ENCODE results near the gene HSFX4.
"Not testable (repeated sequence)": the region's sequence is repeated elsewhere in the genome, so short reads cannot be mapped to it uniquely, and the experiment has no call there.

HSFX4 gene

GRCh38 chrX:149937871-149938426 is 8.6 kb downstream of the HSFX4 start:
- peak overlapping the region; percentile 72 for H3K4me3 ChIP-seq (ENCODE audit: low read depth, low read length)

DNA sequence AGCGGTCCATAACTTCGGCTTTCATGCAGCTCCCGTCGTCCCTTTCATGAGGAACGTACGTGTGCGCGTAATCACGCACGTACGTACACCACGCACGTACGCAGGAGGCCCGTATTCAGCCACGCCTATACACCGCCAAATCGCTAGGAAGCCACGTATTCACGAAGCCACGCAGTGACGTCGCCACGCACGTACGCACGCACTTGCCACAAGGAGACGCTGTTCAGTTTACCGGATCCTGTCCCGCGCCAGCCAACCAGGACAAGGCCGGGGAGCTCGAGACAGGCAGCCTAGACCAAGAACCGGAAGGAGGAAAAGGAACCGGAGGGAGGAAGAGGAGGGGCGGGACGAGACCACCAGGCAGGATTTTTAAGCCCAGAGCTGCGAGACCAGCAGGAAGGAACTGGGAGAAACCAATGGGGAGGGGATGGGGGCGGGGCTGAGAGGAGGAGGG is 9.1 kb downstream of the HSFX4 start, which contains the start of gene EOLA2:
EOLA2 (minus strand) TSS at position 65 of the 454 bp plus-strand sequence. CDS start 4,617 bp downstream, outside the sequence.
- peak within 1 kb of the TSS; percentile 72 for H3K4me3 ChIP-seq (ENCODE audit: low read depth, low read length)

- H3K4me3 ChIP-seq (ENCODE audit: low read depth, low read length) = no peak overlapping the region
These were observed 9.7 kb downstream of the HSFX4 start for GRCh38 chrX:149938881-149939654.

GRCh38 chrX:149939655-149939904 is 10.2 kb downstream of the HSFX4 start:
- peak overlapping the region; percentile 43 for H3K4me3 ChIP-seq (ENCODE audit: low read depth, low read length)

DNA sequence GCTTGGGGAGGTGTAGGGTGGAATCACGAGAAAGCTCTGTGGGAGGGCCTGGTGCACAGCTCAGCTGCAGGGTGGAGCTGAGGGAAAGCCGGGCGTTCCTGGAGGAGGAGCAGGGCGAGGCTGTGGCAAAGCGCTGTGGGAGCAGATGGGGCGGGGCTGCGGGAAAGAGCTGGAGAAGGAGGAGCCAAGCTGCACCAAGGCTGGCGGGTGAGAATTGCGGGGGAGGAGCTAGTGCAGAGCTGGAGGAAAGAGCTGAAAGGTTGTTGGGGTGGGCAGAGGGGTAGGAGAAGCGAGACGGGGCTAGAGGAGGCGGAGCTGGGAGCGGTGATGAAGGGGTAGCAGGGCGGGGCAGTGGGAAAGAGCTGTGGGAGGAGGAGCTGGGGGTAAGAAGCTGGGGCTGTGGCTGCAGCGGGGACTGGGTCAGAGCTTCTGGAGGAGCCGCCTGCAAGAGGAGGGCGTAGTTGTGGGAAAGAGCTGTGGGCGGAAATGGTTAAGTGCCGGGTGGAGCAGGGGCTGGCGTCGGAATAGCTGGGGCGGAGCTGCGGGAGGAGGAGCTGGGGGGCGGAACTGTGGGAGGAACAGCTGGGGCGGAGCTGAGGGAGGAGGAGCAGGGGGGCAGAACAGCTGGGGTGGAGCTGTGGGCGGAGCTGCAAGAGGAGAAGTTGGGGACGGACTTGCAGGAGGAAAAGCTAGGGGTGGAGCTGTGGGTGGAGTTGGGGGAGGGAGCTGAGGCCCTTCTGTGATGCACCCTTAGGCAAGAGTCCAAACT is 10.7 kb downstream of the HSFX4 start:
- peak overlapping the region; percentile 43 for H3K4me3 ChIP-seq (ENCODE audit: low read depth, low read length)

- H3K4me3 ChIP-seq (ENCODE audit: low read depth, low read length) = not testable (repeated sequence)
These were observed 11.3 kb downstream of the HSFX4 start for GRCh38 chrX:149940674-149941024.

DNA sequence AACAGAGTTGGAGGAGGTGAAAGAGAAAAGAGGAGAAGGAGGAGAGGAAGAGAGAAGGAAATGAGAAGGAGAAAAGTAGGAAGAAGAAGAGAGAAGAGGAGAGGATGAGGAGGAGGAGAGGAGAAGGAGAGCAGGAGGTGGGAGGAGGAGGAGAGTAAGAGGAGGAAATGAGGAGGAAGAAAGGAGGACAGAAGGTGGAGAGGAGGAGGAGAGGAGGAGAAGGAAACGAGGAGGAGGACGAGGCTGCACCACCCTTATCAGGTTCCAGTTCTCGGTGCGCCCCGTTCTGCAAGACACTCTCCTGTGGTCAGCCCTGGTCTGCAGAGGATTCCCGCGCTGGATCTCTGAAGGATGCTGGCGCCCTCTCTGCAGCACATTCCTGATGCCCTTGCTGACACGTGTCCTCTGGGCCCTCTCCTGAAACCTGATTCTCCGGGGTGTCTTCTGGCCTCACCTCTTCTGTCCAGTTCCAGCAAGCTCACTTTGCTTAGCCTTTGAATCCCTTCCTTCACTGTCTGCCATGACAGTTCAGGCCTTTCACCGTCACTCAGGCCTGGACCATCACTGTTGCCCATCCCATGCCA is 15.8 kb downstream of the HSFX4 start:
- not testable (repeated sequence) for H3K4me3 ChIP-seq (ENCODE audit: low read depth, low read length)

DNA sequence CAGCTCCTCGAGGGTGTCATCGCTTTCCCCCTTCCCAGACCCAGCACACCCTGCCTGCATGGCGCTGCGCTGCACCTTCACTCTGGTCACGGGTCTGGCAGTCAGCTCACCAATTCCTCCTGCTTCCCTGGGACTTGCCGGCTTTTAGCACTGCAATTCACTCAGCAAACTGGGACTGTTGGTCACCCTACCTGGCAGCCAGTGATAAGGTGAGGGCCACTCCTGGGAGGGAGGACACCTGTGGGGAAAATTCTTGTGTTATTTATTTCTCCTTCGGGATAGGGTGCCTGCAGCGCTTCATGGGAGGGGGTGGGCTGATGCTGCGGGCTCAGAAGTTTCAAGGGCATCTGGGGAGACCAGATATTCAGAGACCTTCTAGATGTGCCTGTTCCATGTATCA is 16.4 kb downstream of the HSFX4 start:
- H3K4me3 ChIP-seq (ENCODE audit: low read depth, low read length) = not testable (repeated sequence)

DNA sequence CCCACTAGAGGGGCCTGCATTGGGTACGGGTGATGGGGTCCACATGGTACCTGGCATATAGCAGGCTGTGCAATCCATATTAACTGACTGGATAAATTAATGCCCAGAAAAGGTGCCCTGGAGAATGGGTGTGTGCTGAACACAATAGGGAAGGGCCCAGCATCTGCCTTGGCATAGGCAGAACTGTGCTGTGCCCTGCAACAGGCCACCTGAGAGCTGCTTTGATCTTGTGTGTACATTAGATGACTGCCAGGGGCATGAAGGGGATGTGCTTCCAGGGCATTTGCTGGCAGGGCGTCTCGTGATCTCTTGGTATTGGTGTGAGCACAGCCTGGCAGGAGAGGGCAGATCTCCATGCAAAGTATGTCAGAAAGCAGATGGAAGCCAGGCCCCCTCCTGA is 17.6 kb downstream of the HSFX4 start:
- not testable (repeated sequence) for H3K4me3 ChIP-seq (ENCODE audit: low read depth, low read length)

GRCh38 chrX:149948016-149948415 is 18.6 kb downstream of the HSFX4 start:
- H3K4me3 ChIP-seq (ENCODE audit: low read depth, low read length) = no peak overlapping the region

DNA sequence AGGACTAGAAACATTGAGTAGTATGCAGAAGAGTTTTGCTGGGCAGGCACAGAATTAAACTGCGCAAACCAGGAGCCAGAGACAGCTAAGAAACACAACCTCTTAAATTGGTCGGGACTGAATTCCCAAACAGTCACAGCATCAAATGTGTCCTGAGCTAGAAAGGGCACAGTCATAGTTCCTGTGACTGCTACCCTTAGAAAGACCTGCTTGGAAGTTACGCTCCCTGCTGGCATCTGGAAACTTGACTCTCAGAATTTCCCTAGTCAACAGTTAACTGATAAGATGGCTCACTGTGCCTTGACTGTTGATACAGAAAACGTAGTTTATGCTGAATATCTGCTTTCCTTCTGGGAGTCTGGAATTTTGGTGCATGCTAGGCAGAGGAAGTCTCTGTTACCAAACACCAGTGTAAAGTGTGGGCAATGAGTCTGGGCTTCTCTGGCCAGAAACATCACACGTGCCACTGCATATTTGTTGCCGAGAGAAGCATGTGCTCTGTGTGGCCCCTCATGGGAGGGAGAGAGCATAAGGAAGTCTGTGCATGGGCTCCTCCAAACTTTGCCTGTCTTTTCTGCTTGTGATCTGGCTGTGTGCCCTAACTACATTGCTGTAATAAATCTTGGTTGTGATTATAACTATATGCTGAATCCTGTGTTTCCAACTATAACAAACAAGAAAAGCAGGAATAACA is 20.5 kb downstream of the HSFX4 start:
- H3K4me3 ChIP-seq (ENCODE audit: low read depth, low read length) = no peak overlapping the region

- H3K4me3 ChIP-seq (ENCODE audit: low read depth, low read length) = no peak overlapping the region
These were observed 21.3 kb downstream of the HSFX4 start for GRCh38 chrX:149950681-149951080.

DNA sequence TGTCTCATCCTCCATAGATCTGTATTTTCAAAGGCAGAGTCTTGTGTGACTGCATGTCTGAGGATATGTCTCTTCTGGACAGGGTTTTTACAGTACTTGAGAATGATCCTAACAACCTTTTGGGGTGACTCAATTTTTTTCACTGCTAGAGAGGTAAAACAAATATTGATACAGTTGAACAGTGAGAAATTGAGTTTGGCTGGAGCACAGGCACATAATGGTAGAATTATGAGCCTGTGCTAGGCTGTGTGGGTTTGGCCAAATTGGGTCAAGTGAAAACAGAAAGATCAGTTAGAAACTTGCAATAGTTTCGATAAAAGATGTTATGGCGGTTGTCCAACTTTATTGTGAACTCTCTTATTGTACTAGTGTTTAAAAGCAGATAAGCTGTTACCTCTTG is 32.2 kb downstream of the HSFX4 start:
- H3K4me3 ChIP-seq (ENCODE audit: low read depth, low read length) = no peak overlapping the region

DNA sequence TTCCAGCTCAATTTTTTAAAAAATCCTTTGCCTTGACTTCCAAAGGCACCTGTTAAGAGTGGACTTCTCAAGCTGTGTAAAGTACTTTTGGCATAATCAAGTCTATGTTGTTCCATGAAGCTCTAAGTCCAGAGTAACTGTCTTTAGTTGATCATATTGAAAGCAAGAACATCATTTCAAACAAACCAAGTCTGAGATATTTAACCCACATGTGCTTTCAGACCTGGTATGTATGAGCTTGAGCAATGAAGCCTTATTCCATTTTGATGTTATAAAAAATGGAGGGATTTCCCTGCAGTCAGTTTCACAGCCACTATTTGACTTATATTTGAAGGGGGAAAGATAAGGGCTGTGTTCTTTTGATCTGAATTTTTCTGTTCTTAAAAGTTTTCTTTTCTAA is 32.6 kb downstream of the HSFX4 start:
- no peak overlapping the region for H3K4me3 ChIP-seq (ENCODE audit: low read depth, low read length)

GRCh38 chrX:149962859-149963757 is 33.7 kb downstream of the HSFX4 start:
- H3K4me3 ChIP-seq (ENCODE audit: low read depth, low read length) = no peak overlapping the region

- H3K4me3 ChIP-seq (ENCODE audit: low read depth, low read length) = no peak overlapping the region
These were observed 49.8 kb downstream of the HSFX4 start for GRCh38 chrX:149979126-149979644.

All from iPS-11a (cell line).